Spleen (tissue), 11 donors: ENCODE measurements around the gene EIF4EBP2. TPM values are rescaled to one million over a fixed set of nuclear protein-coding genes. Genes with fewer than 3 reads are reported as not detected.
A peak's percentile ranks its signal among the peaks of the same experiment; 100 is the strongest.

Experiments used
- DNase-seq: peaks from one replicate; pipeline ENCODE4 v3.0.0-alpha.2; 2020
- H3K27ac ChIP-seq, 8 donors: fragments of 200-600 bp; sonication (generic) in 7 of 8; 1 replicate in 4 of 8; 2 replicates in 4 of 8; pipeline versions ENCODE4 v1.5.0 to v1.8.0; 2016 to 2021; ENCODE audit warnings: inconsistent platforms in 4 of 8, mild to moderate bottlenecking in 4 of 8, moderate library complexity in 1 of 8
- H3K27me3 ChIP-seq, 7 donors: fragments of 200-600 bp; sonication (generic) in 6 of 7; replicated peaks in 1 of 7; 1 replicate in 4 of 7; 2 replicates in 3 of 7; pipeline versions ENCODE4 v1.5.0 to v1.8.0; 2016 to 2021; ENCODE audit warnings: inconsistent platforms in 3 of 7, mild to moderate bottlenecking in 1 of 7
- H3K36me3 ChIP-seq, 6 donors: fragments of 200-600 bp; sonication (generic) in 5 of 6; 1 replicate in 4 of 6; 2 replicates in 2 of 6; pipeline versions ENCODE4 v1.5.0 to v1.8.0; 2016 to 2021; ENCODE audit warnings: inconsistent platforms in 2 of 6
- H3K4me1 ChIP-seq, 6 donors: fragments of 200-600 bp; sonication (generic) in 5 of 6; 1 replicate in 3 of 6; 2 replicates in 3 of 6; pipeline versions ENCODE4 v1.5.0 to v1.8.0; 2016 to 2021; ENCODE audit warnings: inconsistent platforms in 3 of 6
- H3K4me3 ChIP-seq, 8 donors: fragments of 200-600 bp; sonication (generic) in 7 of 8; 1 replicate in 4 of 8; 2 replicates in 4 of 8; pipeline versions ENCODE4 v1.5.0 to v1.8.0; 2016 to 2021; ENCODE audit warnings: inconsistent platforms in 4 of 8, mild to moderate bottlenecking in 4 of 8, moderate library complexity in 2 of 8
- H3K9me3 ChIP-seq, 8 donors: fragments of 200-600 bp; sonication (generic) in 7 of 8; 1 replicate in 4 of 8; 2 replicates in 4 of 8; pipeline versions ENCODE4 v1.5.0 to v1.8.0; 2016 to 2021; ENCODE audit warnings: inconsistent platforms in 4 of 8
- CTCF ChIP-seq, 11 experiments: fragments of 200-600 bp in 7 of 11; fragments of 450-650 bp in 4 of 11; sonication (generic) in 4 of 11; IDR thresholded peaks in 8 of 11; conservative IDR thresholded peaks in 3 of 11; 1 replicate in 7 of 11; 2 replicates in 4 of 11; pipeline versions ENCODE4 v1.4.0 to v1.8.0; 2016 to 2021; ENCODE audit warnings: antibody characterized with exemption in 11 of 11, inconsistent platforms in 4 of 11, mild to moderate bottlenecking in 1 of 11
- POLR2A ChIP-seq, 3 donors: fragments of 450-650 bp; IDR thresholded peaks; one replicate each; pipeline ENCODE4 v1.5.1; 2017; ENCODE audit warnings: antibody characterized with exemption in 3 of 3, mild to moderate bottlenecking in 1 of 3
- POLR2AphosphoS5 ChIP-seq, 3 donors: sonication (generic); formaldehyde crosslinking; IDR thresholded peaks; one replicate each; pipeline ENCODE4 v1.5.1; 2017; ENCODE audit warnings: antibody characterized with exemption in 3 of 3
- WGBS, 5 donors: extraction: QIAGEN DNeasy Blood & Tissue Kit in 3 of 5; methylation state at CpG; one replicate each; pipeline versions ENCODE4 v1.1.5 to v1.1.7; 2013 to 2018; 5-methylcytosine and 5-hydroxymethylcytosine counted together
- intact Hi-C: fragments of 100-400 bp; cut with DNase I; formaldehyde crosslinking; loops from one replicate; pipeline ENCODE4 v1.15.0; 2023; ENCODE audit warnings: low total_unique reads
- polyA plus RNA-seq, 3 donors: library from polyadenylated mRNA; stranded (reverse); fragments of 200-250 nt; gene quantifications; one replicate each; pipeline ENCODE4 v1.2.1, GENCODE V29; 2013
- total RNA-seq, 7 donors: library from RNA; depleted of rRNA in 3 of 7; stranded (reverse); fragments of >200 nt in 3 of 7; fragmentation: NEBNext Ultra II Directional in 4 of 7; extraction: Animal tissue kit (Norgen Biotek cat#: 25700) in 4 of 7; gene quantifications; one replicate each; pipeline versions ENCODE4 v1.1.0 to v1.2.1, GENCODE V29; 2016 to 2021
- donor health status: healthy with polysubstance abuse.
- donor health status: DM: no; HTN: no; CAD: no; lungs with moderate emphysema.
- donor health status: DM: no; HTN: no; CAD: no.
- donor health status: Bipolar disorder and iron deficiency.
- donor health status: healthy.
- donor health status: DM: no; HTN: no; CAD: no.
- donor health status: DM: yes; HTN: yes; CAD: no.

The EIF4EBP2 gene
- total and polyA plus RNA-seq, 10 donors: 12.5 to 82.5 (median 57.5) TPM

DNA sequence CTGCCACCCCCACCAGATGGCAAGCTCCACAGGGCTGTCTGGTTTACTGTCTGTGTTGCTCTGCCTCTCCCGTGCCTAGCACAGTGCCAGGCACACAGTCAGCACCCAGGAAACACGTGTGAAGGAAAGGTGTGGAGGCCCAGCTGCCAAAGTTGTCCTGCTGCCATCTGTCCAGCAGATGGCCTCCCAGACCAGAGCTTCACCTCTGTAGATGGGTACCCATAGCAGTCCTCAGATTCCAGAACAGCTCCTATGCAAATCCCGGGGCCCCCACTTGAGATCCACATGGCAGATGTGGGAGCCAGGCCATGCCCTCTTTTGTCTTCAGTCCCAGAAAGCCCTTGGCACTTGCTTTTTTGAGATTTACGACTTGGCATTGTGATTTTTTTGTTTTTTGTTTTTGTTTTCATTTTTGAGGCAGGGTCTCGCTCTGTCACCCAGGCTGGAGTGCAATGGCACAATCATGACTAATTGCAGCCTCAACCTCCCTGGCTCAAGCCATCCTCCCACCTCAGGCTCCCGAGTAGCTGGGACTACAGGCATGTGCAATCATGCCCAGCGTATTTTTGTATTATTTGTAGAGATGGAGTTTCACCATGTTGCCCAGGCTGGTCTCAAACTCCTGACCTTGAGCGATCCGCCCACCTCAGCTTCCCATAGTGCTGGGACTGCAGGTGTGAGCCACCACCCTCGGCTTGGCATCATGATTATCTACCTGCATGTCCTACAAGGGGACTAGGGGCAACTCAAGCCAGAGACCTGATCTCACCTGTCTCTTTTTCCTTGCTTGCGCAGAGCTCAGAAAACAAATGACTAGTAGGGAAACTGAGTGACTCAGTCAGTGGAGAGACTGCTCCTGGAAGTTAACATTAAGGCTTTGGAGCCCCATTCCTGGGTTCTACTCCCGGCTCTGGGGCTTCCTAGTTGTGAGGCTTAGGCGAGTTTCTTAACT lies 57.7 kb downstream of the EIF4EBP2 start:
- Histone ChIP-seq H3K27ac (peak overlapping the region in 1 of 8 donors; percentile 12), H3K4me3 (no peak overlapping the region), H3K9me3 (no peaks in the 10 kb centered on the region), H3K36me3 (no peaks in the 10 kb centered on the region), H3K4me1 (peaks cover 8 to 51% (median 36%) of the 10 kb centered on the region in 6 donors), H3K27me3 (peaks cover 0 to 44% (median 19%) of the 10 kb centered on the region in 7 donors)
- no peak for DNase-seq
- intact Hi-C loops: loop anchor here (5.0 to 10.0 kb wide), 3 partner anchors 81 to 423 kb away; partner anchors contain the start of gene PCBD1
- TF ChIP-seq POLR2AphosphoS5 (IDR thresholded peaks at IDR 0.05): no peak
- TF ChIP-seq CTCF (IDR thresholded peaks at IDR 0.05 in 8 of 11, conservative IDR thresholded peaks at IDR 0.05 in 3 of 11): peak; percentile 61 to 92 (median 87)
- 53 to 73% (median 58%) methylated on average over 11 to 13 of the region's 13 CpGs for WGBS, 5 donors

DNA sequence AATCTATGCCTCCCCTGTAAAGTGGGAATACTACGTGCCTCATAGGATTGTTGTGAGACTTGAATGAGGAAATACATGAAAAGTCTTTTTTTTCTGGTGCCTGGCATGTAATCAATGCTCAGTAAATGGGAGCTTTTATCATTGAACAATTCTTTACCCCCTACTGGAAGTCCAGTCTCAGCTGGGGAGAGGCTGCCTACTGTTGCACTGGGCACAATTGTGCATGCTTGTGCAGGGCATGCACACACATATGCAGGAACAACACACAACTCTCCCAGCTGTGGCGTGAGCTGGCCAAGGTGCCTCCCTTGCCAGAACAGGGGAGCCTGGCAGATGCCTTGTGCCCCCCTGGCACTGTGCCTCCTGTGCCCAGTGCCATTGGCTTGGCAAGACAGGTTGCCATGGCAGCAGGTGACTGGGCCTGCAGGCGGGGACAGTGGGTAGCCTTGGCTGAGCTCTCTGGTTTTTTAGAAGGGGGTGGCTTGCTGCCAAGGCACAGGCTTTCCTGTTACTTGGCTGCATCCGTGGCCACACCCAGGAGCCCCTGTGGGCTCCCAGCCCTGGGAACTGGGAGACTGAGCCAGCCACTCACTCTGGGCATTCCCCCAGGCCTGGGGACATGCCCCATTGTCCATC lies 58.5 kb downstream of the EIF4EBP2 start:
- H3K36me3 ChIP-seq: no peaks in the 10 kb centered on the region
- peaks cover 0 to 36% (median 18%) of the 10 kb centered on the region in 7 donors for H3K27me3 ChIP-seq
- no peaks in the 10 kb centered on the region for H3K9me3 ChIP-seq
- peak overlapping the region in 4 of 8 donors; percentile 25 to 51 (median 38) for H3K27ac ChIP-seq
- TF ChIP-seq POLR2A (IDR thresholded peaks at IDR 0.05) (no peak), CTCF (IDR thresholded peaks at IDR 0.05 in 8 of 11, conservative IDR thresholded peaks at IDR 0.05 in 3 of 11) (peak in 1 of 11 experiments; percentile 14), POLR2AphosphoS5 (IDR thresholded peaks at IDR 0.05) (peak; percentile 35 to 77 (median 67))
- H3K4me3 ChIP-seq: no peak overlapping the region
- intact Hi-C loops: loop anchor here (5.0 to 10.0 kb wide), 3 partner anchors 80 to 422 kb away; partner anchors contain the start of gene PCBD1
- peak; percentile 86 for DNase-seq
- peaks cover 8 to 50% (median 36%) of the 10 kb centered on the region in 6 donors for H3K4me1 ChIP-seq
- WGBS, 5 donors: 29 to 57% (median 32%) methylated on average over 2 to 4 of the region's 4 CpGs

DNA sequence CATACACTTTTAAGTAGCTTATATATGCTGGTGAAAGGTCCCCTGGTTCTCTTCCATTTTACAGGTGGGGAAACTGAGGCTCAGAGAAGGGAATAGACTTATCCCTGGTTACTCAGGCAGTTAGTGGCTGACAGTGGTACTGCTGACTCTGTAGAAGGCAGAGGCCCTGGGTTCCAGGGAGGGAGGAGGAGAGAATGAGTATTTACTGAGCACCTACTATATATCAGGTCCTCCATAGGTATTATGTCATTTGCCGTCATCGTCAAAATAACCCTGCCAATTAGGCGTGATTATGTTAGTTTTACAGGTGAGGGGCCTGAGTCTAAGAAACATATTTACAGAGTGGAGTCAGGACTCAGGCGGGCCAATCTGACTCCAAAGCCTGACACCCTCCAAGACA lies 61.3 kb downstream of the EIF4EBP2 start:
- Histone ChIP-seq H3K4me1 (peaks cover 0 to 28% (median 19%) of the 10 kb centered on the region in 6 donors), H3K9me3 (no peaks in the 10 kb centered on the region), H3K4me3 (no peak overlapping the region), H3K27me3 (peaks cover 0 to 8% (median 0%) of the 10 kb centered on the region in 7 donors), H3K36me3 (no peaks in the 10 kb centered on the region), H3K27ac (no peak overlapping the region)
- DNase-seq: no peak
- WGBS, 5 donors: 90 to 98% (median 97%) methylated on average over 4 of the region's 4 CpGs
- no peak for TF ChIP-seq POLR2A (IDR thresholded peaks at IDR 0.05)
- TF ChIP-seq CTCF (IDR thresholded peaks at IDR 0.05 in 8 of 11, conservative IDR thresholded peaks at IDR 0.05 in 3 of 11): no peak
- TF ChIP-seq POLR2AphosphoS5 (IDR thresholded peaks at IDR 0.05): no peak
- intact Hi-C loops: loop anchor here (10.0 kb wide), 1 partner anchor 420 kb away; the partner anchor contains the start of gene PCBD1
